HG03139 (cell line): Measurements from ENCODE around the gene AP2B1.
A peak's percentile ranks its signal among the peaks of the same experiment; 100 is the strongest.
"Not testable (repeated sequence)": the region's sequence is repeated elsewhere in the genome, so short reads cannot be mapped to it uniquely, and the experiment has no call there.

Source experiments
- ATAC-seq: cut with Tn5 transposase; IDR thresholded peaks from one replicate; pipeline ENCODE4 v1.9.1; 2021; ENCODE audit not compliant: unreplicated experiment

AP2B1 gene

GRCh38 chr17:35587074-35587961 lies at the start of gene AP2B1:
AP2B1 (plus strand) TSS chr17:35587322; CDS start chr17:35594031, 6,709 bp downstream.
- peak; percentile 82 for ATAC-seq

GRCh38 chr17:35537601-35538141 lies 49.5 kb upstream of the AP2B1 start, which contains the start of gene SLFN12L:
SLFN12L (minus strand) TSS chr17:35537678; CDS start chr17:35522364, 15,314 bp downstream.
- no peak for ATAC-seq

GRCh38 chr17:35539659-35540026 lies 47.5 kb upstream of the AP2B1 start:
- ATAC-seq = no peak

DNA sequence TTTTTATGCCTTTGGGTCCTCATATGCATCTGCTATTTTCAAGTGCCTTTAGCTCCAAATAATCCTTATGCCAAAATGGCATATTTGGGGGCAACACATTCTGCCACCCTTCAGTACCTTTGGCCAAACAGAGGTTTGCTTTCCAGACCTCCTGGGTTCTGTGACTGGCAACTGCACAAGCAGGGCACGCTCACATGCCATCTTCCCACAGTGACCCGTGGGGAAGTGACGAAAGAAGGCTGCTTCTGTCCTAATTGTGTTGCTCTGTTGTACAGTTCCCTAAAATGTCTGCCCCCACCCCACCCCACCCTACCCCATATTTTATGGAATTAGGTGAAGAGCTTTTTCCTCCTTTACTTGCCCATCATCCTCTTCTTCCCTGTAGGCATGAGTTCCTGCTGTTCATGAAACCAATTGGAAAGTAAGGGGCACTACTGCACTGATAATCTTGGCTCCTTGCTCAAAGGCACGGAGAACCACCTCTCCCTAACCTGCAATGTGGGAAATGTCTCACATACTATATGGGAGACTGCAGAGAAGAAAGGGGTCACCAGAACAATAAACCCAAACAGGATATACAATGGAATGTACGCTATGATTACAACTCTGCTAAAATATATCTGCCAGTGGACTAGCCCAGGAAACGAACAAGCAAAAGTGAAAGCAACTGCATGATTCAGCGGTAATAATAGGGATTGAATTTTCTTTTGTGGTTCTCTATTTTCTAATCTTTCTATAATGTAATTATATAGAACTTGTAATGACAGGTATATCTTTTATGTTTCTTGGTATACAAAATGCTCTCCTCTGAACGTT lies 46.3 kb upstream of the AP2B1 start:
- no peak for ATAC-seq

DNA sequence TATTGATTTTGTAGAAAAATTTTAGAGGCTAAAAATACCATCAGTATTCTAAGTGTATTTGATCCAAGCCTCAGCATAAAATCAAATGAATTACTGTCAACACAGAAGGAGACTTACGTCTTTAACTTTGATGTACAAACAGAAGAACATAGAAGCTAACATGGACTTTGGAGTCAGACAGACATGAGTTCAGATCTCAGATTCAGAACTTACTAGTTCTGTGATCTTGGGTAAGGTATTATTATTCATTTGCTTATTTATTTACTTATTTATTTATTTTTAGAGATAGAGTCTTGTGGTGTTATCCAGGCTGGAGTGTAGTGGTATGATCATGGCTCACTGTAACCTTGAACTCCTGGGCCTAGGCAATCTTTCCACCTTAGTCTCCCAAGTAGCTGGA lies 45.7 kb upstream of the AP2B1 start:
- ATAC-seq = no peak

DNA sequence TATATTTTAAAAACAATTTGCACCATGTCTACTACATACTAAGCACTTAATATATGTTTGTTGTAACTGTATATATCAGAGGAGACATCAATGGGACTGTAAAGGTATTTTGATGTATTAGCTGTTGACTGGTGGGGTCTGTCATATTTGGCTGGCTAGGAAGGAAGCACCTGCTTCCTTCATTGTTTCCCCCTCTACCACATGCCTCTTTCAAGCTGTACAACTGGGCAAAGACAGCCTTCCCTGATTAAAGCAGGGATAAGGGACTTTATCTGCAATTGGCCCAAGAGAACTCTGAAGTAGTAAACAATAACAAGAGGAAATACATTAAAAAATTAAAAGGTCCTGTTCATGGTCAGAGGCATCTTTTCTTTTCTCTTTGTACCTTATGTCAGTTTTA lies 44.1 kb upstream of the AP2B1 start:
- ATAC-seq = no peak

DNA sequence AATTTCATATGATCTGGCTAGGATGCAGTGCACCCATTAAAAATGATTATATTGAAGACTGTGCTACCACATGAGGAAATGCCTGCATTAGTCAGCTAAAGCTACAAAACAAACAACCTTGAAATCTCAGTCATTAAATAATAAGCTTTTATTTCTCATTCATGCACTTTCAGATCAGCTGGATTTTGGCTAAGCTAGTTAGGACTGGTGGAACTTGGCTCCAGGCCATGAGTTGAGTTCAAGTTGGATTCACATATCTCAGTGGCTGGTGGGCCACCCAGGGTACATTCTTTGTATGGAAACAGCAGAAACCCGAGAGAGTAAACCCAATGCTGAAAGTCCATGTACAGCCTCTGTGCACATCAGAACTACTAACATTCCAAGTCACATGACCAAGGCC lies 43.3 kb upstream of the AP2B1 start:
- ATAC-seq = no peak

DNA sequence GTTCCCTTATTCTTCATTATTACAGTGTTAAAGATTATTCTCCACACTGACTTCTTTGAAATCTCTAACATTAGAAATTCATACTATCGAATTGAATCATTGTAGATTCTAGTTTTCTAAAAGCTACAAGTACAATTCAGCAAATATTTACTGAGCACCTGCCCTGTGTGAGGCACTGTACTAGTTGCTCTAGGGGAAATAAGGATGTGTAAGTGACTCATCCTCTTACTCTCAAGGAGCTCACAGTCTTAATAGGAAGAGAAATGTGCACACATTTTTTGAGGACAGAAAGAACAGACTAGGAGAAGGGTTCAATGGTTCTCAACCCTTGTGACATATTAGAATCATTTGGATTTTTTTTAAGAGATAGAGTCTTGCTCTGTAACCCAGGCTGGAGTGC lies 42.0 kb upstream of the AP2B1 start:
- no peak for ATAC-seq

DNA sequence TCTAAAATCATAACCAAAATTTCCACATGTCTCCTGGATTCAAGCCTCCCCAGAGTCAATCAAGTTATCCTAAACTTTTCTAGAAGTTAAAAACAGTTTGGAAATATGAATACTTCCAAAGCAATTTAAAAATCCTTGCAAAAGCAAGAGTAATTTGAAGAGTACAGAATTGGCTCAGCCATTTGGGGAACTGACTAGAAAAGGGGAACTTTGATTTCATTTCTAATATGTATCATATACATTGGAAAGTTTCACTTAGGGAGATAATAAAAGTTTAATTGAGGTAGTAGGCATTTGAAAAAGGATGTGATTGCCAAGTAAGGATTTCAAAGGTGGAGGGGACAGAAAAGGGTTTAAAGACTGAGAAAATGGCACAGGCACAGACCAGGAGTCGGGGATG lies 40.6 kb upstream of the AP2B1 start:
- ATAC-seq = no peak

DNA sequence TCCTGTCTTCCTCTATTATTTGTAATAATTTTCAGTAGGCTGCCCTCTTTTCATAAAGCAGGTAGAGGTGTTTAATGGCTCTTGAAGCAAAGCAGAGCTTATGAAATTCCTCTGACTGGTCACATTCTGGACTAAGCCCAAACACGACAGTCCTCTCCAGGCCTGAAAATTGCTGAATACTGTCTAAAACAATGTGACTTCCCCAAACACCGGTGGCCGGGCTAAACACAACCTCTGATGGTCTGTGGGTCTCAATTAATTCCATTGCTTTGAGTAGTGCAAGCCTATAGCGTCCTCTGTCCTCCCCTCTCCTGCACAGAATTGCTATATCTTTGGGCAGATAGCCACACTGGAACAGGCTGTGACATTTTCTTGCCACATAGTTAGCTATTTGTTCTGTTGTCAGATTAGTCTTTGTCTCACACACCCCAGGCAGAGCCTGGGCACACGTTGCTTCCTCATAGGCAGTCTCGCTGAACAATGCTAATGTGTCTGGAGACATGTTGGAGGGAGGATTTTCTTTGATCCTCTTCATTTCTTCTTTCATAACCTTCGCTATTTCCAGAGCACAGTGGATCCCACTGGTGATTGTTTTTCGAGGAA lies 38.8 kb upstream of the AP2B1 start:
- no peak for ATAC-seq

DNA sequence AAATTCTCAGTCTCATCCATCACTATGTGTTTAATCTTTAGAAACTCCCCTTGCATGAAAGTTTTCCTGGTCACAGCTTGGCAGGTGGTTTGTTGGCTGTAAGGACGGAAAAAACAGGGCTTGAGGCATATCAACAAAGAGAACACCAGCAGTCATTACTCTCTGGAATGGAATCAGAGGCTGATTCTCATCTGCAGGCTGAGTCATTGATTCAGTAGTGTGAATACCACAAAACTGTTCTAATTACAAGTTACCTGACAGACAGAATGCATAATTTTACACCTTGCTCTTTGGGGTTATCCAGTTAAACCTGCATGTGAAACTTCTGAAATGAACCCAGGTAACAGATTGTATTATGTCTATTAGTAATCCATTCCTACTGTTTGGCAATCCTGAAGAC lies 38.1 kb upstream of the AP2B1 start:
- no peak for ATAC-seq

DNA sequence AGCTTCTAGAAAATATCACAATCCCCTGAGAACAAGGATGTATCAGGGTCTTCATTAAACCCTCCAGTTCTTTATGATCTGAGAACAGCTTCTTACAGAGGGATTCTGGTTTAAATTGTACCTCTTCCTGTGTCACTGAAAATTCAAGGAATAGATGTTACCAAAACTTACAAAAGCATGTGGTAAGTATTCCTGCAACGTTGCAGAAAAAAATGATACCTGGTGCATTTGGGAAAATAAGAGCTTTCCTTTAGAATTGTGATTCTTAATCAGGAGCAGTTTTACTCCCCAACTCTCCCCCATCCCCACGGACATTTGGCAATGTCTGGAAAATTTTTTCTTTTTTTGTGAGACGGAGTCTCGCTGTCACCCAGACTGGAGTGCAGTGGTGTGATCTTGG lies 33.8 kb upstream of the AP2B1 start:
- no peak for ATAC-seq

DNA sequence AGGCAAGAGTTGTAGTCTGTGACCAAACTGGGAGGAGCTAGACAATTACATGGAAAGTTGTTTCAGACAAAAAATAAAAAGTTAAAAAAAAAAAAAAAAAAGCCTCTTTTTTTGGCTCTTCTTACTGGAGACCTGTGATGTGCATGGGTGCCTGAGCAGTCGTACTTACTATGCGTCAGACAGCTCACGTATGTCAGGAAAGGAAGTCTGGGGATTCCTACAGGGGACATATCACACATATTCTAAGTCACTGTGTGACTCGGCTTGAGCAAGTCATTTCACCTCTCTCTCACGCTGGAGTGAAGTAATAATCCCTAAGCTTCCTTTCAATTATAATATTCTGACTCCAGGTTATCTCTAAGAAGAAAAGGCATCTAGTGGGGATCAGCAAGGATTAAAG lies 32.5 kb upstream of the AP2B1 start:
- ATAC-seq = no peak

- ATAC-seq = no peak
Observed at GRCh38 chr17:35555691-35556090, 31.4 kb upstream of the AP2B1 start.

- ATAC-seq = no peak
Observed at GRCh38 chr17:35557353-35557752, 29.8 kb upstream of the AP2B1 start.

DNA sequence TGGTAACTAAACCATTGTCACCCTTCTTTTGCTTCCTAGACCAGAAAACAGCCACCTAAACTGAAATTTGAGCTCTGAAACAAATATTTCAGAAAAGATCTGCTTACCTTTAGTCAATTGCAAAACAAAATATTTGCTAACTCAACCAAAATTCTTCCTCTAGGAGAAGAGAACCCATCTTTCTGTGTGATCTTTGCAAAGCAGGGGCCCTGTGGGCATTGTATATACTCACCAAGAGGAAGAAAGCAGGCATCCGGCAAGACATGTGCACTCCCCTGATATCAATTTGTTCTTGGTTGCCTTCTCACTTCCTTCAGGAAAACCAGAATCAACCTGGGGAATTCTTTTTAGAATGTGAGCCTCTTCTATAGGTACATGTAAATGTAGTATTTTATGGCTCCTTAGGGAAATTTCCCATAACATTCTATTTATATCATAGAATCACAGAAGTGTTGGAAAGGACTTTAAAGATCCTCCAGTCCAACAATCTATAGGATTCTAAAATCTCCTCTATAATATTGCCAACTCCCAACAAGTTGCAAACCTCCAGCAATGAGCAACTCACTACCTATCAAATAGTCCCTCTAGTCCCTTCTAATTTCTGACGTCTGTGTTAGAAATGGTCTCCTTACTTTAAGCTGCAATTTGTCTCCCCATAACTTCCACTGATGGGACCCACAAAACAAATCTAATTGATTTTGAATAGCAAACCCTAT lies 27.5 kb upstream of the AP2B1 start:
- ATAC-seq = no peak

- no peak for ATAC-seq
Observed at GRCh38 chr17:35560703-35561102, 26.4 kb upstream of the AP2B1 start, which contains the start of gene SLFN14. SLFN14 (minus strand) TSS chr17:35560819; CDS start chr17:35558062, 2,757 bp downstream.

GRCh38 chr17:35563181-35563580 lies 23.9 kb upstream of the AP2B1 start:
- ATAC-seq = not testable (repeated sequence)

DNA sequence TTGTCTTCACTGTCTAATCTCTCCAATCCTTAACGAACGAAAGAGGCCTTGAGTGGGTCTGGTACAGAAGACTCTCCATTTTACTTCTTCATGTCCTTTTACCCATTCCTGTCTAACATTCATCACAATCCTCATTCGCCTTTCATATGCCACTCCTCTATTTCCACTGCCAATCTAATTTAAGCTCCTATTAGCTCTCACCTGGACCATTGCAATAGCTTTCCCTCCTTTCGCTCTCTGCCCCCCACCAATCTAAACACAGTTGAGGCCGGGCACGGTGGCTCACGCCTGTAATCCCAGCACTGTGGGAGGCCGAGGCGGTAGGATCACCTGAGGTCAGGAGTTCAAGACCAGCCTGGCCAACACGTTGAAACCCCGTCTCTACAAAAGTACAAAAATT lies 20.2 kb upstream of the AP2B1 start:
- no peak for ATAC-seq

DNA sequence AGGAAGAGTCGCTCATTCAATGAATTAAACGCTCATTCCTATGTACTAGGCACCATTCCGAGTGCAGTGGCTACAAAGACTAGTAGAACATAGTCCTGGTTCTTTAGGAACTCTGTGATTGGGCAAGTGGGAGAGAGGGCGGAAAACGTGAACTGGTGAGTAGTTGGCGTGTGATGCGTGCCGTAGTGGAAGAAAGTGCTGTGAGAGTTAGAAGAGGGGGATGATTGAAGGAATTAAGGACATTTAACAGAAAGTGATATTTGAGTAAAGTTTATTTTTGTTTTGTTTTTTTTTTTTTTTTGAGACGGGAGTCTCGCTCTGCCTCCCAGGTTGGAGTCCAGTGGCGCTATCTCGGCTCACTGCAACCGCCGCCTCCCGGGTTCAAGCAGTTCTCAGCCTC lies 18.6 kb upstream of the AP2B1 start:
- ATAC-seq = no peak

GRCh38 chr17:35569405-35569804 lies 17.7 kb upstream of the AP2B1 start:
- no peak for ATAC-seq
